ENCODE results near the gene TPX2. TPM values are rescaled to one million over a fixed set of nuclear protein-coding genes. Genes with fewer than 3 reads are reported as not detected.

The TPX2 gene
- total RNA-seq, 1 experiment from 2014 or later: 222 TPM

DNA sequence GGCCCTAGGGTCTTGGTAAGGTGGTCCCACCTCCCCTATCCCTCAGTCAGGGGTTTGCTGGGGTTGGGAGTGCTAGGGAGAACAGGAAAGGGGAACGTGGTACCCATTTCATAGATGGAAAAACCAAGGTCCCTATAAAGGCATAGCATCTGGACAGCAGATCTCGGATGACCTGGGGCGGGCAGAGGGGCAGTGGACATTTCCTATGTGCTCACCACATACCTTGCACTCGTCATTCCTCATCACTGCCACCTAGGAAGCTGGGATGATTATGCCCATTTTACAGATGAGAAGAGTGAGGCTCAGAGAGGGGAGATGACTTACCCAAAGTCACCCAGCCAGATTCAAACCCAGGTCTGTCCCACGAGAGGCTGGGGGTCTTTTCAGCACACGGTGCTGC, 92.1 kb downstream of the TPX2 start:
- no peak for DNase-seq (ENCODE audit: low read depth)

DNA sequence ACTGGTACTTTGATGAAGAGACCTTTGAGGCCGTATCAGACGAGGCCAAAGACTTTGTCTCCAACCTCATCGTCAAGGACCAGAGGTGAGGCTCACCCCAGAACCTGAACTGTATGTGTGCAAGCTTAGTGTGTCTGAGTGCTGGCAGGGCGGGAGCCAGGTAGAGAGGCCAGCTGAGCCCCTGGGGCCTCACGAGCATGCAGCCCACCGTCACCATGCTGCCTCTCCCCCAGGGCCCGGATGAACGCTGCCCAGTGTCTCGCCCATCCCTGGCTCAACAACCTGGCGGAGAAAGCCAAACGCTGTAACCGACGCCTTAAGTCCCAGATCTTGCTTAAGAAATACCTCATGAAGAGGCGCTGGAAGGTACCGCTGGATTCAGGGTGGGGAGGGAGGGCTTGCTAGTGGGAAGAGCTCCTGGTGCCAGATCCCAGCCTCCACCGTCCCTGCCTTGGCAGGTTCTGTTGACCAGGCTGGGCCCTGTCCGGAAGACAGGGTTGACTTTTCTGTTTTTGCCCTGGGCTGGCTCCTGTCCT, 92.7 kb downstream of the TPX2 start:
- DNase-seq (ENCODE audit: low read depth): no peak

DNA sequence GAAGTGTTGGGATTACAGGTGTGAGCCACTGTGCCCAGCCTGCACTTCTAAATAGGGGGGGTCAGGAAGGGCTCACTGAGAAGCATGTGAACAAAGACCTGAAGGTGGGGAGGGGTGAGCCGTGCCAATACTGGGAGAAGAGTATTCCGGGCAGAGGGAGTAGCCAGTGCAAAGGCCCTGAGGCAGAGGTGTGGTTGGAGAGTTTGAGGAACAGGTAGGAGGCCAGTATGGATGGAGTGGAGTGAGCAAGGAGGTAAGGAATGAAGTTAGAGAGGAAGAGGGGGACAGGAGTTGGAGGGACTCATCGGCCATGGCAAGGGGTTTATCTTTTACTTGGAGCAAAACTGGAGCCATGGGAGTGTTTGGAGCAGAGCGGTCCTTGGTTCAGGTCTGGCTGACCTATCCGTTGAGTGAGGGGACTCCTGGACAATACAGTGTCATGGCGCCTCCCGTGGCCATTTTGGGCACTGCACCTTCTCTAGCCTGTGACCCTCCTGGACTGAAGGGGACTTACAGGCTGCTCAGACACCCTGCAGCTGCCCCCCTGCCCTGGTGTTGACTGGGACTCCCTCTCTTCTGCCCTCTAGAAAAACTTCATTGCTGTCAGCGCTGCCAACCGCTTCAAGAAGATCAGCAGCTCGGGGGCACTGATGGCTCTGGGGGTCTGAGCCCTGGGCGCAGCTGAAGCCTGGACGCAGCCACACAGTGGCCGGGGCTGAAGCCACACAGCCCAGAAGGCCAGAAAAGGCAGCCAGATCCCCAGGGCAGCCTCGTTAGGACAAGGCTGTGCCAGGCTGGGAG, 94.2 kb downstream of the TPX2 start:
- peak; percentile 66 for DNase-seq (ENCODE audit: low read depth)

DNA sequence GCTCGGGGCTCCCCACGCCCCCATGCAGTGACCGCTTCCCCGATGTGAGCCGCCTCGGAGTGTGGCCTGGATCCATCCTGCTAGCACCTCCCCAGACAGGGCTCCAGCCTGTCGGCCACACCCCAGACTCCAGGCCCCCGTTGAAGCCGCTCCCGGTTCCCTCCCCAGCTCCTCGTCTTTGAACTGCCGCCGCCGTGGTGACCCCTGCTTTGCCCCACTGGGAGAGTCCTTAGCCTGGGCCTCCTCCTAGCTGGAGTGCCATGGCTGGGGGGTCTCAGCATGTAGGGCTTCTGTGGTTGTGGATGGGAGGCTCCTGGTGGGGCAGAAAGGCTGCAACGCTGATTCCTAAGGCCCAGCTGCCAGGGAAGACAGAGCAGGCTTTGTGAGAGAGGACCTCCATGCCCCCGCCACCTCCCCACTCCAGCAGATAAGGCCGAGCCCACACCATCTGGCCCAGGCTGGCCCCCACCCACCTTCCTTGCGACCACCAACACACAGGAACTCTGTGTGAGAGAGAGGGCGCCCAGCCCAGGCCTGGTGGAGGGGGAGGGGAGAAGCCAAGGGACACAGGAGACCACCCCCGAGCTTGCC, 94.9 kb downstream of the TPX2 start:
- DNase-seq (ENCODE audit: low read depth): no peak

DNA sequence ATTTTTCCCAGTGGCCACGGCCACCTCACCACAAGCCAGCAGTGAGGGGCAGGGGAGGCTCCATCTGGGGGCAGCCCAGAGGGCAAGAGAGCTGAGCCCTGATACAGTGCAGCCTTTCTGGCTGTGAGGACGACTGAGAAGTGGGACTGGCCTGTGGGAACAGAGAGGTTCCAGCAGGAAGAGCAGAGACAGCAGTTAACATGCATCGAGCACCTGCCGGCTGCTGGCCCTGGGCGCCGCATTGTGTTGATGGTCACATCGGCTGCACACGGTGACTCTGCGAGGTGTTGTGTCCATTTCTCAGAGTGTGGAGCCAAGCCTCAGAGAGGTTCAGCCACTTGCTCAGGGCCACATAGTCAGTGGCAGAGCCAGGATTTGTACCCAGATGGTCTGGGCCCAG, 96.5 kb downstream of the TPX2 start:
- no peak for DNase-seq (ENCODE audit: low read depth)

DNA sequence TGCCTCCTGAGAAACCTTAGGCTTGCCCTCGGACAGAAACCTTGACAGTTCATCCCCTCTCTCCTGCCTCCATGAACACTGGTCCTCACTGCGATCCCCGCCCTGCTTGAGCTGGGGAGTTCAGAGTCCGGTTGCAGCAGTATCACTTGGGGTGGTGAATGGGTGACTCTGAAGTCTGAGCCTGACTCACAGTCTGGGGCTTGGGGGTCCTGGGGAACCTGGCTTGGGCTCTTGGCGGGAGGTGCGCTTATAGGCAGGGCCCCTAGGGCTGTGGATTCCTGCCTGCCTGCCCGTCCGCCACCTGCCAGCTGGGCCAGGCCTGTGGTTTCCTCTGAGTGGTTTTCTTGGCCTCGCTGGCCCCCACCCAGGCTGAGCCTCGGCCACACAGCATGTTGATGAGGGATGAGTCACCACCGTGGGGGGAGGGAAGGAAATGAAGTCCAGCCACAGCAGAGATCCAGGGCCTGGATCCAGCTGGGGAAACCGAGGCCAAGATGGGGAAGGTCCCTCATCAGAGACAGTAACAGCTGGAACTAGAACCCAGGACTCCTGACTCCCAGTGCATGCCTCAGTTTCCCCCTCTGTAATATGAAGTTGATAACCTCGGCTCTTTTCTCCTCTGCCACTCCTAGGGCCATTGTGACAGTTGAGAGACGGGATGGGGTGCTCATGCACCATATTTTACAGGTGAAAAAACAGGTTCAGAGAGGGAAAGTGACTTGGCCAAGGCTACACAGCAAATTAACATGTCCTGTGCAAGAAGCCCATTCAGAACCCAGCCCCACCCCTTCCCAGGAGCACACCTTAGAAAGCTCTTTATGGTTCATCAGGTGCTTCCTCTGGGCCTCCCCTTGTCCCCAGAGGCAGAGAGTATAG, 97.1 kb downstream of the TPX2 start:
- DNase-seq (ENCODE audit: low read depth): peak; percentile 97

DNA sequence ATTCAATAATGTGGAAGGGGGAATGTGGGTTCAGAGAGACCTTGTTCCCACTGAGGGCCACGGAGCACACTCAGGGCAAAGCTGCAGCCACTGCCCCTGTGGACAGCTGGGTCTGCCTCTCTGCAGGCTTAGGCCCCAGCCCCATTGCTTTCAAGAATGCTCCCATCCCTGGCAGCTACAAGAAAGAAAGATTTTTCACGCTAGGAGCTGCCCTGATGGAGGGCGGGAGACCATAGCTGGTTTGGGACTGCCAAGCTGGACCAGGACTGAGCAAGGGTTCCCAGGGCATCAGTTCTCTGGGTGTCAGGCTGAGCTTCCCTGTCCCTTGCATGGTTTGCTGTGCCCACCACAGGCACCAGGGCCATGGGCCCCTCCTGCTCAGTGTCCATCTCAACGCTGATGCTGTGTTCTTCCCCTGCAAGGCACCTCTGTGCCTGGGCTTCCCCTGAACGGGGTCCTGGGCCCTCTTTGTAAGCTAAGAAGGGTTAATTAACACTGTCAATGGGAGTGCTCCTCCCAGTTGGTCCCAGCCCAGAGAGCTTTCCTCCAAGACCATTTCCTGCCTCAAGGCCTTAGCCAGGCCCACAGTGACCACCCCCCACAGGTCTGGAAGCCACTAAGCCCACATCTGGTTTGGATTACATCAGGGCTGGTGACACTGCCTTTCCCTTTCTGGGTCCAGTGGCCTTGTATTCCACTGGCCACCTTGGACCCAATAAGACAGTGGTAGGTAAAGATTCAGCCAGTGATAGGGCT, 97.9 kb downstream of the TPX2 start:
- DNase-seq (ENCODE audit: low read depth): peak; percentile 63

DNA sequence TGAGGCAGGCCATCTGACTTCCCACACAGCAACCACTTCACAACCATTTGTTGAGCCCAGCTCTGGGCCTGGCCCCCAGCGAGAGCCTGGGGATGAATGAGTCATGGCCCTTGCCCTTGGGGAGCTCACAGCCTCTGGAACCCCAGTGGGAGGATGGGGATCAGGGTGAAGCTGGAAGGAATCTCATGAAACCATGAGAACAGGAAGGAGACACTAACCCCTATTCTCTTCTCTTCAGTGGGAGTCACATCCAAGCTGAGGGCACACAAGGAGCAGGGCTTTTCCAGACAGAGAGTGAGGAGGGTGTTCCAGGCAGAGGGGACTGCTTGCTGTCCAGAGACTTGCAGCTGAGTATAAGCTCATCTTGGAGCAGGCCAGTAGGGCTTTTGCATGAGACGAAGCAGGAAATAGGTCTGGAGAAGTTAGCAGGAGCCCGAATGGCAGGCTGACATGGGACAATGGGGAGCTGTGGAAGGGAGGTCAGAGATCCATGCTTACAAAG, 98.9 kb downstream of the TPX2 start:
- DNase-seq (ENCODE audit: low read depth): peak; percentile 87

DNA sequence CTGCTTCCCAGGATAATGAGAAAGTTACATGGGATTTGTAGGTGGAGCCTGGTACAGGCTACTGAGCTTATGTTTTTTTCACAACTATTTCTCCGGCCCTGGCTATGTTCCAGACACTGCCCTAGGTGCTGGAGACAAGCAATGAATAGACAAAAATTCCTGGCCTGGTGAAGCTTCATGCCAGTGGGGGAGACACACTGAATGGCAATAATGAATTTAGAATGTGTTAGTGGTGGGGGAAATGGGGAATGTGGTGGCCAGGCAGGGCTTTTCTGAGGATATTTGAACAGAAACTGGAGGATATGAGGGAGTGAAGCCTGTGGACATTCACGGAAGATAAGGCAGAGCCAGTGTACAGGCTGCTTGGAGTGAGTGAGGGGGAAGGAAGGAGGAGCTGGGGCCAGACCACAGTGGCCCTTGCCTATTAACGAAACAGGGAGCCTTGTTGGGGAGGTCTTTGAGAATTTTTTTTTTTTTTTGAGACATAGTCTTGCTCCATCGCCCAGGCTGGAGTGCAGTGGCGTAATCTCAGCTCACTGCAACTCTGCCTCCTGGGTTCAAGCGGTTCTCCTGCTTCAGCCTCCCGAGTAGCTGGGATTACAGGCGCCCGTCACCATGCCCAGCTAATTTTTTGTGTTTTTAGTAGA, 99.7 kb downstream of the TPX2 start:
- peak; percentile 52 for DNase-seq (ENCODE audit: low read depth)

DNA sequence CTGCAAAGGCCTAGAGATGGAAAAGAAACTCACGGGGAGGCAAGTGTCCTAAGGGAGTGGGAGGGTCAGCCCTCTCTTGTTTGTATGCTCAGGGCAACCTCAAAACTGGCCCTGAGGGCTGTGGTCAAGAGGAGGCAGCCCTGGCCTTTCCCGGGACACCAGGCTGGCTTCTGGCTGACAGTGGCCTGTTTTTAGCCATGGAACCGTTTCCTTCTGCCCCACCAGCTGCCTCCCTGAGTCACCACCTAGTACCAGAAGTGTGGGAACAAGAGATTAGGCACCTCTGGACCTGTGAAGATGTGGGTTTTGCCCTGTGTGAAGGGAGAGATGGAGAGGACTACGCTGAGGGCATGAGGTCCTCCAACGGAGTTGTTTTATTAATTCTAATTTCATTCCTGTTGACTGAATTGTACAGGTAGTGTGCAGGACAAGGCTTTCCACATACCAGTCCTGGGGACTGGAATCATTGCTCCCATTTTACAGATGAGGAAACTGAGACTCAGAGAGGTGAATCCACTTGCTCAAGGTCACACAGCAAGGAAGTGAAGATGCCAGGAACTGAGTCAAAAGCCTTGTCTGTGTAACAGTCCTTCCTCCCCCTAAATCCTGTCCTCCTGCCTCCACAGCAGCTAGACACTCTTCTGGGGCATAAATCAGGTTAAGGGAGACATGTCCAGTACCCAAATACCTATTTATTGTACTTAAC, 100.8 kb downstream of the TPX2 start:
- DNase-seq (ENCODE audit: low read depth): peak; percentile 55

DNA sequence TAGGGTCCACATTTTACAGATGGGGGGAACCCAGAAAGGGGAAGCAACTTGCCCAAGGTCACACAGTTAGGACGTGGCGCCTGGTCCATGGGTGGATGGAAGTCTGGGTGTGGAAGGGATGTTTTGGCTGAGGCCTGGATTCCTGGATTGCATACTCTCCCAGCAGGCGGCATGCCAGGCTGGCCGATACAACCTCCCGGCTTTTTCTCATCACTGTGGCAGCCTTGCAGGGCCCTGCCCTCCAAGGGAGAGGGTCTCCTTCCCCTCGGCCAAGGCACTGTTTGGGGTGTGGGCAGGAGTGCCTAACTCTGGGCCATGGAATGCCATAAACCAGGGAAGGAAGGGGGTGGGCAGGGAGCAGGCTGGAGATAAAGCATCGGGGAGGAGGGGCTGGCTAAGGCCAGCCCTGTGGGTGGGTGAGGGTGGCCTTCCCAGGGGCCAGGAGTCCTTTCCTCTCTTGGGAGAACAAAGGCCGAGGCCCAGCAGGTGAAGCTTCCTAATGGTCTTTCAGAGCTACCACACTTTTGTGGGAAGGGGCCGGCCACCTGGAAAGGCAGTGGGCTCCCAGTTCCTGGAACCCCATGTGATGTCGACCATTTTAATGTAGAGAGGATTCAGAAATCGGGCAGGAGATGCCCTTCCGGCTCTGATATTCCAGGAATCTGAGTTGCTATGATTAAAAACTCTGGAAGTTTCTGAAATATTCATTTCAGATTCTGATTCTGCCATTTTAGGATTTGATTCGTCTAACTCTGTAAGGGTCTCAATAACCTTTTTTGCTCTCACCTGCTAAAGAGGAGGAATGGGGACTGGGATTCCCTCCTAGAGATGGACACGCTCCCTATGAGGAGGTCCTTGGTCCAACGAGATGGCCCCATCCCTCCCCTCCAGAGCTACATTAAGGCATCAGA, 102.1 kb downstream of the TPX2 start:
- peak; percentile 55 for DNase-seq (ENCODE audit: low read depth)

DNA sequence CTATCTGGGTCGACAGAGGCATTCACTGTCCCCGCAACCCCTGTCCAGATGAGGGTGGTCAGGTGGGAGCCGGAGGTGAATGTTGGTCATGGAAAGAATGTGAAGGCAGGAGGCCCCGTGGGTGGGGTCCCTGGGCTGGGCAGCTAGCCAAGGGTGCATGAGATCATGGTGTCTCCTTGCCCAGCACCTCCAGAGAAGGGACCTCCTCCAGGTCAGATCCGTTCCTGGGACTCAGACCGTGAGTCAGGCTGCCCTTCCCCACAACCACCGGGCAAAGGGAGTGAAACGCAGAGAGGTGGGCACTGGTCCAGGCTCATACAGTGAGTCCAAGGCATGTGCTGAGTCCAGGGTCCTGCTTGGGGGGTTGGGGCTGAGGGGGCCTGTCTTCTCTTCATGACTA, 102.8 kb downstream of the TPX2 start:
- peak; percentile 92 for DNase-seq (ENCODE audit: low read depth)

DNA sequence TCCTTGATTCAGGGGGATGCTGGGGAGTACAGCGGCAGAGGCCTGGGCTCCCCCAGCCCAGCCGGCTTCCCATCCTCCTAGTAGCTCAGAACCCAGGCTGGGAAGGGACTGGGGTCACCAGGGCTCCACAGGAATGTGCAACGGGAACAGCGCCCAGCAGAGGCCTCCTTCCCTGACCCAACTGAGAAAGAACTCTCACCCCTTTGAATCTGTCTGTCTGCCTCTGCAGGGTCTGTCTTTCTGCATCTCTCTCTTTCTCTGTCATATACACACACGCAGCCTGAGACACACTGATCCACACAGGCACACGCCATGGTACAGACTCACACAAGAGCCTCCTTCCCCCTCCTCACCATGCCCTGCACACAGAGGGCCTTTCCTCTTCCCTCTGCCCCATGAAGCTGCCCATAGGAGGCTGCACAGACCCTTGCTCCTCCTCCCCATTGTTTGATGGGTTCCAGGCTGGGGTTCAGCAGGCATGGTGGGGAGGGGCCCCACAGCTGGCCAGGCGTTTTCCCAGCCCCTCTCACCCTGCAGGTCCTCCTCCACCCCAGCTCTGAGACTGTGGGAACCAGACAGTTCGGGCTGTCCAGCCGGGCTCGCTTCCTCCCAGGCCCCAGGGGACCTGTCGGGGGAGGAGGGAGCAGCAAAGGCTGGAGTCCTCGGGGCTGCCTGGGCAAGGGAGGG, 103.5 kb downstream of the TPX2 start:
- DNase-seq (ENCODE audit: low read depth): peak; percentile 81

DNA sequence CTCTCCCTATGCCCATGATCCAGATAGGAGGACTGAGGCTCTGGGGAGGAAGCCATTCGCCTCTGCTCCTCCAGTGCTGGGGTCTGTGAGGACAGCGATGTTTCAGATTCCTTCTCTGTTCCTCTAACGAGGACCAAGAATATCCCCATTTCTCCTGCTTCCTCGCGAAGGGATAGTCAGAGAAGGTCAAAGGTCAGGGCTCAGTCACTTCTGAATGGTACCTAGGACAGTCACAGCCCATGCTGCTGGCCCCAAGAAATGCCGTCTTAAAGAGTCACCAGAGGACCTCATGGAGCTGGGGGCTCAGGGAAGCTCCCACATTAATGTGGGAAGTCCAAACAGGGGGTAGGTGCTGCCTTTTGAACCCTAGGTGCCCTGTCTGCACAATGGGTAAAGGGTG, 104.2 kb downstream of the TPX2 start:
- no peak for DNase-seq (ENCODE audit: low read depth)

DNA sequence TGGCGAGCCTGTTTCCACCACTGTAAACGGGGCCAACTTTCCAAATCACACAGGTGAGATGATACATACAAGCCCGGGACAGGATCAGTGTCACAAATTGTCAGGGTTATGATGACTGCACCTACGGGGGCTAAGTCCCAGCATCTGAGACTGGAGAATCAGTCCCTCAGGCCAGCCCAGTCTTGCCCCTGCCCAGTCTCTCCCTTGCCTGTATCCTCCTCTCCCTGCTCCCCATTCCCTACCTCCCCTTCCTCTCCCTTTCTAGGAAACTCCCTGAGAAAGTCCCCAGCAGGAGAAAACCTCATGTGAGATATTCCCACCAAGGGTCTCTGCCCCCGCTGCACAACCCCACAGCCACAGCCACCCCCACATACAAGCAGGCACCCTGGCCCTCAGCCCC, 104.8 kb downstream of the TPX2 start:
- DNase-seq (ENCODE audit: low read depth): no peak

DNA sequence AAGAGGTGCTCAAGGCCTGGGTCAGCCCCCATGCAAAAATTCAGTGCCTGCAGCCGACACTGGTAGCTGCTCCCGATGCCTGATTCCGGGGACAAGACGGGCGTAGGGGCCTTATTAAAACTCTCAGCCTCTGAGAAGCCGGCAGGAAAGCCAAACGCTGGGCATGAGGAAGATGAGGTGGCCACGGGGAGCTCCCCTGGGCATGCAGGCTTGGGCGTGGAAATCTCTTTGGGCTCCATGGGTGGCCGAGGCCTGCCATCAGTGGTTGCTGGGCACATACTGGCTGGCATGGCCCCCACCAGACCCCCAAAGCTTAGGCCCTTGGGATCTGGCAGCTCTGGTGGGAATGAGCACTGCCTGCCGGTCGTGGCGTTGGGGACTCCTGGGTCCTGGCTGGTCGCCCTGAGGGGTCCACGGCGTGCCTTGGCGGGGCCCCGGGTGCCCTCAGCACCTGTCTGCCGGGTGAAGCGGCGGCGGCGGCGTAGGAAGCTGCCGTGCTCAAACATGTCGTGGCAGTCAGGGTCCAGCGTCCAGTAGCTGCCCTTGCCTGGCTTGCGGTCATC, 105.7 kb downstream of the TPX2 start:
- no peak for DNase-seq (ENCODE audit: low read depth)

DNA sequence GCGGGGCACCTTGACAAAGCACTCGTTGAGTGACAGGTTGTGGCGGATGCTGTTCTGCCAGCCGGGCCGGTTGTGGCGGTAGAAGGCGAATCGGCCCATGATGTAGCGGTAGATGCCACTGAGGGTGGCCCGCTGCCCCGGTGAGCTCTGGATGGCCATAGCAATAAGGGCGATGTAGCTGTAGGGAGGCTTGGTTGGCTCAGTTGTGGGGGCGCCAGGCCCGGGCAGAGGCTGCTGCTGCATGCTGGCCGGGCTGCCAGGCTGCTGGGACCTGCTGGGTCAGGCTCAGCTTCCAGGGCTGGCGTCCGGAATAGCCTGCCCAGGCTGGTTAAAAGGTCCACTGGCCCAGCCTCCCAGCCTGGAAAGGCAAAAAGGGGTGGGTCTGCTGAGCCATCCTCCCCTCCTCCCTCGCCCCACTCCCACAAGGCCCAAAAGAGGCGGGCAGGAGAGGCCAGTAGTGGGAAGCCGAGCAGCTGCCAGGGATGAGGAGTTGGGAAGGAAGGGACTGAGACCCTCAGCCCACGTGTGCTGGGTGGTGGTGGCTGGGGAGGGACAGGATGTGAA, 106.3 kb downstream of the TPX2 start, which contains the start of gene FOXS1:
Gene FOXS1 (minus strand): TSS at position 305 of the 564 bp plus-strand sequence. CDS start 62 bp downstream, at position 243.
- DNase-seq (ENCODE audit: low read depth): peak; percentile 62

DNA sequence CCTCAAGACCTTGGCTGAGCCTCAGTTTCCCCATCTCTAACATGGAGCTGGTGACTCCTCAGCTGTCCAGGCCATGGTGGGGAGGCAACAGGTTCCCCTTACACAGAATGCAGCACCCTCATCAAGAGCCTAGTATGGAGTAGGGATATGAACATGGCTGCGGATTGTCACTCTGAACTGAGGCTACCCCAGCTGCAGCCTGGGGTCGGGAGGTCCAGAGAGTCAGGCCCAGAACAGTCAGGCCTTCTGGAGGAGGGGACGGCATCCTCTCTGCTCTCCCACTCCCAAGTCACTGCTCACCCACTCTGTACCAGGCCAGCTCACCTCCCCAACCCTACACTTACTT, 107.7 kb downstream of the TPX2 start:
- DNase-seq (ENCODE audit: low read depth): no peak
